NCI-H1436 (cell line): ENCODE measurements around the gene USP28.
"Not testable (repeated sequence)": the region's sequence is repeated elsewhere in the genome, so short reads cannot be mapped to it uniquely, and the experiment has no call there.

Source experiments
- DNase-seq: peaks from one replicate; lab custom pipeline; 2025; lab: John Stamatoyannopoulos, UW

The USP28 gene

DNA sequence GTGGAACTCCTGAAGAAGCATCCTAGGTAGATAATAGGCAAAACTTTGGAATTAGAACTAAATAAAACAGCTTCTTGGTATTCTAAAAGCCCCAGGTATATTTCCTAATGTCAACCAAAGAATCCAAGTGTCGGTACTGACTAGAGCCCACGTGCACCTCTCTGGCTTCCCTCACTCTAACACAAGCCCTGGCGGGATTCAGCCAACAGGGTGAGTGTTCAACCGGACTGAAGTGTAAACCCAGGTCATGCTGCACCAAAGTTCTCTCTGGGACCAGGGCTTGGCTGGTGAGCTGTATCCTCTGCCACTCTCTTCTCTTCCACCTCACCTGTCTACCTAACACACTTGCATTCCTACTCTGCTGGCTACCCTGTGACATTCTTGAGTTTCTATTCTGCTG lies 40.1 kb downstream of the USP28 start:
- DNase-seq = no peak

DNA sequence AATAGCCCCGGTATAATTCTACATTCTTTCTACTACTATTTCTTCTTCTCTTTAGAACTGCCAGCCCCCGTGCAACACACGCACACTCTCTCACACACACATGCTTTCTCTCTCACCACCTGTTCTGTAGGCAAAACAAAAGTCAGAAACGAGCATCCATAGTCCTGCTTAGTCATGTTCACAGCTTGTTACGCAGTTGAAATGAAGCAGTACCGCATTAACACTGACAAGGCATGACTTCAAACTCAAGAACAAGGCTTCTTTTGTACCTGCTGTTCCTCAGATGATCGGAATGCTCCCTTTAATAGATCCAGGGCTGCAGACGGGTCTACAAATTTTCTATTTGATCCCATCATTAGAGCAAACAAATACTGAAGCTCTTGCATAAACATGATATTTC lies 42.2 kb downstream of the USP28 start:
- no peak for DNase-seq

DNA sequence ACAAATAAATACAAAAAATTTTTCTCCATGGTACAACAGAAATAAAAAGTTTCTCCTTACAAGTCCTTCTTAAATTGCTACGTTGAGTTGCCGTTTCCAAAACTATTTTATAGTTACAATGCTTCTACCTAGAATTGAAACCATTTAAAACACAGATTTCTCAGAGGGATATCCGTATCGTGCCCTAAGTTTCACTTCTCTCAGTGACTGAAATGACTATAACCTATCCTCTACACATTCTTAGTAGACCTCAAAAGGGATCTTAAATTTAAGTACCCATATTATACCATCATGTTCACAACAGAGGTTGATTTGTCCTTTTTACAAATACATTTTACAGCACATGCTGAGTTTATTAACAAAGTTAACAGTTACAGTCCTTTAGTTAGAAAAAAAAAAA lies 44.1 kb downstream of the USP28 start:
- DNase-seq = no peak

DNA sequence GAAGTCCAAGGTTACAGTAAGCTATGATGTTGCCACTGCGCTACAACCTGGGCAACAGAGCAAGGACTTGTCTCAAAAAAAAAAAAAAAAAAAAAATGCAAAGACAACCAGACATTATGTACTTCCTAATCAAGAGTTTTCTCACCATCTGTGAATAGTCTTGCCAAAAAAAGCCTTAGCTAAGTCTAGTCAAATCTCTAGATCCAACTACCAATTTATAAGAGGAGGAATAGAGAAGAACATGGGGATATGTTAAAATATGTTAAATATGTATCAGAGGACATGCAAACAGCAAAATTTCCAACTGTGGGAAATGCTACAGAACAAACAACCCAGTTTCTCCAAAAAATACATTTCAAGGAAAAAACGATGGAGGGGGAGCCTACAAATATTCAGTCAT lies 45.6 kb downstream of the USP28 start:
- DNase-seq = no peak

DNA sequence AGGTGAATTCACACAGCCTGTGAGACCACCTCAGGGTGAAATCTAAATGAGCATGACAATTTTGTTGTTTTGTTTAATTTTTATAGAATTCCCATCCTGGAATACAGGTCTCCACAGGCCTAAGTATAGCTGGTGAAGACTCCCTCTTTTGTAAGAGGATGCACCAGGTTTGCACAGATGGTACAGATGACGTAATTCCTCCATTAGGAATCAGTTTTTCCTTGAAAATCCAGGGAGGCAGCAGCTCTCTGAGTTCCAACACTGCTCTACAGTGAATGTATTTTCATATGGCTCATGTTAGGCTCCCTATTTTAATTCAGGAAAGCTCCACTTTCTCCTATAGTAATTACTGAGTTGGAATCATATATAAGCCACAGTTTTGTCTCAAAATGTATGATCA lies 47.2 kb downstream of the USP28 start:
- no peak for DNase-seq

DNA sequence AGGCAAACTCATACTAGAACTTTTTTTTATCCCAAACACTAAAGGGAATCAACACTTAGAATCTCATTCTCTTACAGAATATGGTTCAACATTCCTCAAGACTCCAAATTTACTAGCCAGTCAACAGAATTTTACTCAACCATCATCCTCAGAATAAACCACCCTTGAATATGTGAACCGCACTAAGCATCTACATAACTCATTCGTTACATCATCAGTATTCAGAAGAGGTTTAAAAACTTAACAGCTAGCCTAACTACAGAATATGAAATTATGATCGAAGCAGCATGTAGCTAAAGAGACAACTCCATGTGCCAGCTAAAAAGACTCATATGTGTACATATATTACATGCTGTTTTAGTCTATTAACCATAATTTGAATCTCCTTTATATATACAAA lies 47.9 kb downstream of the USP28 start:
- no peak for DNase-seq

DNA sequence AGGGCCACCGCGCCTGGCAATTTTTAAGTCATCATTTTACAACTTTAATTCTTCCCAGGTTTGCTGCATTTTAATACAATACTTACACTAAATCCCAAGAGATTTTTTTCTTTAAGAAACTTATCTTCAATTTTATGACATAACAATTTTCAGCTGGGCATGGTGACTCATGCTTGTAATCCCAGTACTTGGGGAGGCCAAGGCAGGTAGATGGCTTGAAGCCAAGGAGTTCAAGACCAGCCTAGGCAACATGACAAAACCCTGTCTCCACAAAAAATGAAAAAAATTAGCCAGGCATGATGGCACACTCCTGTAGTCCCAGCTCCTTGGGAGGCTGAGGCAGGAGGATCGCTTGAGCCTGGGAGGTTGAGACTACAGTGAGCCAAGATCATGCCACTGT lies 56.9 kb downstream of the USP28 start:
- no peak for DNase-seq

DNA sequence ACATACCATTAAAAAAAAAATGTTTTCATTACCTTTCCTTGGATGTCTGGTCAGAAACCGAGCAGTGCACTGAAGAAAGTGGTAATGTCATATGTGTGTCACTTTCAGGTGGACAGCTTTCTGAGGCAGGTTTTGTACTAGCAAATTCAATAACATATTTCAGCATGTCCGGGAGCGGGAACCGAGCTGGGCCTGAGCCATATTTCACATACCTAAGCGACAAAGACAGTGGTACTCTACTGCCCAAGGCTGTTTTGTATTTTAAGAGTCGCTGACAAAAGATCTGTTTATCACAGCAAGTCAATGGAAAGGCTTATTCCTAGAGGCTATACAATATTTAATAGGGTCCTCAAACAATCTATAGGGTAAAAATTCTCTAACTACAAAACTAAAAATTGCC lies 57.7 kb downstream of the USP28 start:
- DNase-seq = no peak

DNA sequence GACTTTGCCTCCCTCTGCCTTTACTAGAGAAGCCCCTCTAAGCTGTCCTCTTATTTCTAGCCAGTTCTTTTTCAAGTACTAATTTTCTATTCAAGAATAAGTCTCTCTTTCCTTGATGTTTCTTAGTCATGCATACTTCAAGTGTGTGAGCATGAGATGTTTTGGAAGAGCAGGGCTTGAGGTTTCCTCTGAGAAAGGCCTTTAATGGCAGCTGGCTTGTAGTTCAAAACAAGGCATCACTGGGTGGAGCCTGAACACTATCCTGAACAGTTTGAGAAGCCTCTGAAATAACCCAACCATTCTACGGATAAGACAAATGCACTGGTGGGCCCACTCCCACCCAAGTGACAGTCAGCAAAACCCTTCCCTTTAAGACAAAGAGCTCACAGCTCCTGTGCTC lies 58.2 kb downstream of the USP28 start:
- DNase-seq = no peak

DNA sequence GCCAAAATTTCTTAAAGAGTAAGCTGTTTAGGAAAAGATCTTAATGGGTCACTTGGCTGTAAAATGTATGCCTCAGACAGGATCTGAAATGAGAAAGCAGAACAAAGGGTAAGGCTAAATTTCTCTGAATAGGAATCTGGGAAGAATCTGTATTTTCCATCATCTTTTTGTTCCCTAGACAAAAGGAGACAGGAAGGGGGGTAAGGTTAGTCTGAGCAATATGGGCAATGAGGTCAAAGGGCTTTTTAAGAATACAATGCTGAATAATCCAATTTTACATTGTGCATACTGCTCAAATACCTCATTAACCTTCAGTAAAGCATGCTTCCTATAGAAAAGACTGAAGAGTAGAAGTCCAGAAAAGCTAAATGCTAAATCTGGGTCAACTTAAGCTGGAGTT lies 61.2 kb downstream of the USP28 start:
- no peak for DNase-seq

DNA sequence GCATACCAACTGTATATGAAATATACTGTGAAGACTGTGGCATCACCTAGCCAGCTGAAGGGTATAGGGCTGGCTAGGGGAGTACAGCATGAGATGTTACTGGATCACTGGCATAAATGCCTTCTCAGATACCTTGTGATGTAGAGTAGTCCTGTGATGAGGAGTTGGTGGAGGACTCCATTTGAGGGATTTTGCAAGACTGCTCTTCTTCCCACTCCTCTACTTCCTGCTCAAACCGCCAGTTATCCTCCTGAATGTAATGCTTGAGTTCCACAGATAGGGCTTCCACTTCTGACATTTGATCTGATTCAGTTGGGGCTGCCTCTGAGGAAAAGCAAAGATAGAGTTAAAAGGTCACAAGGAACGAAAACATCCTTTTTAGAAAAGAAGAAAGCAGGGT lies 66.4 kb downstream of the USP28 start:
- DNase-seq = no peak

DNA sequence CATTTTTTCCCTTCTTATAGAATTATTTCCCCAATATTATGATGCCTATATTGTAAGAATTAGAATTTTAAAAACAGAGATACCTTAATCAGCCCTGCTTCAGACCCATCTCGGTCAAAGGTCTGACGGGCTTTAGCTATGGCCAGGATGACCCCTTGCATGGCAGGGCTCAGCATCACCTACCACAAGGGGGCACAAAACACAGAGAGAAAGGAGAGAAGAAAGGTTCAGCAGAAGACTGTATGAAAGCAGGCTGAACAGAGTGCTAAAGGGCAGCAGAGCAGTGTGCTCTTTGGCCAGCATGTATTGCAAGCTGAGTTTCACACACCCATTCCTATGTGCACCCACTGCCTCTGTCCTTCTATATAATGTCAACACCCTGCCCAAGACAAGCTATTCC lies 69.0 kb downstream of the USP28 start:
- no peak for DNase-seq

DNA sequence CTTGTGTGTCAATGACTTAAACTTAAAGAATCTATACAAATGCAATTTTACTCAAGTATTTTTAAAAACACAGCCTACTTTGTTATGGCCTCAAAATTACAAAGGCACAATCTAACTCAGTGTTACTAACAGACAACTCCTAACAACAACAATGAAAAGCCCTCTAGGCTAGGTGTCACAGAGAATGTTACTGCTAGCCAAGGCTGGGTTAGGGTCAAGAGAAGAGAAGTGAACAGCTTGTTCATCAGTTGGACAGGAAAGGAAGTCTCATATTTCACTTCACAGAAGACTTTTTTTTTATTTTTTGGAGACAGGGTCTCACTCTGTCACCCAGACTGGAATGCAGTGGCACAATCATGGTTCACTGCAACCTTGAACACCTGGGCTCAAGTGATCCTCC lies 69.7 kb downstream of the USP28 start:
- DNase-seq = no peak

DNA sequence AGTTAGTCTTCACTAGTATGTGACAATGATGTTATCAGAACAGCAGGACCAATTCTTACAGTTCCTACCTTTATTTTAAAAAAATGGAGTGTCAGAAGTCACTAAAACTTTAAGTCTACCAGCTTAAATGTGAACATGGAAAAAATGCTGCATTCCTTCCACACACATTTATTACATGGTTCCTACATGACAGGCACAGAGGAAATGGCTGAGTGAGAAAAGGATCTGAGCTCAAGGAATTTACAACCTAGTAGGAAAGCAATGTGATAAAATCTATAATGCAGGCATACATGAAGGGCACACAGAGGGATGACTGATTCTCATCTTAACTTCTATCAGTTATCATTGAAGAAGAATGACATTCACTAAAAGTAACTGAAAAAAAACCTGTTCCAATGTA lies 72.8 kb downstream of the USP28 start:
- DNase-seq = no peak

DNA sequence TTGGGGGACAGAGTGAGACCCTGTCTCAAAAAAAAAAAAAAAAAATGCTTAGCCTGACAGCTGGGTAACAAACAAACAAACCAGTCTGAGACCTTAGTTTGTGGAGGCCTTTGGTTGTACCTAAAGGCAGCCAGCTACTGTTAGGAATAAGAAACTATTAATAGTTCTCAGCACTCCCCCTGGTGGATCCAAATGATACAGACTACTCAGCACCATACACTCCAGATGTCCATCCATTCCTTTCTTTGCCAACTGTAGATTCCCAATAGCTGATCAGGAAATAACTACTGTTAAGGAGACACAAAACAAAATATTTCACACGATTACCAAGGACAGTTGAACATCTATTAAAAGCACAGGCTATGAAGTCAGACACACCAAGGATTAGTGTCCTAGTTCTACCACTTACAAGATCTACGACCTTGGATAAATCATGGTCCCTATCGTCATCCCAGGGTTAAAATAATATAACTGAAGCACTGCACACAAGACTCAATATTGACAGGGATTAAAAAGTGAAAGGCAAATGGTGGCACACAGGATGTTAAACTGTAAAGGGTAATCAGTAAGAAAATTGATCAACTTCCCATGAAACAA lies 78.6 kb downstream of the USP28 start:
- DNase-seq = no peak

DNA sequence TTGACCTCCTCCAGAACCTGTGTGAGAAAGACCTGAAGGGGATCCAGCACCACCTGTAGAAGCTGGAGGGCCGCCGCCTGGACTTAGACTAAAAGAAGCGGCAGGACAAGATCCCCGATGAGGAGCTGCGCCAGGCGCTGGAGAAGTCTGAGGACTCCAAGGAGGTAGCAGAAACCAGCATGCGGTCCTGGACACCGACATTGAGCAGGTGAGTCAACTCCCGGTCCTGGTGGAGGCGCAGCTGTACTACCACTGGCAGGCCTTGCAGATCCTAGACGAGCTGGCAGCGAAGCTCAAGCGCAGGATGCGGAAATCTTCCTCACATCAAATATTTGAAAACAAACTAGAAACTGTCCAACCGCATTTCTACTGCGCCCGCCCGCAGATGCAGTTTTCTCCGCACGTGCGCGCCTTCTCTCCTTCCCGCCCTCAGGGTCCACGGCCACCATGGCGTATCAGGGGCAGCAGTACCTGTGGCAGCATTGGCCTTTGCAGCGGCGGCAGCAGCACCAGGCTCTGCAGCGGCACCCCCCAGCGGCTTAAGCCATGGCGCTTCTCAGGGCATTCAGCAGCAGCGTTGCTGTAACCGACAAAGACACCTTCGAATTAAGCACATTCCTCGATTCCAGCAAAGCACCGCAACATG lies 85.6 kb downstream of the USP28 start:
- no peak for DNase-seq

DNA sequence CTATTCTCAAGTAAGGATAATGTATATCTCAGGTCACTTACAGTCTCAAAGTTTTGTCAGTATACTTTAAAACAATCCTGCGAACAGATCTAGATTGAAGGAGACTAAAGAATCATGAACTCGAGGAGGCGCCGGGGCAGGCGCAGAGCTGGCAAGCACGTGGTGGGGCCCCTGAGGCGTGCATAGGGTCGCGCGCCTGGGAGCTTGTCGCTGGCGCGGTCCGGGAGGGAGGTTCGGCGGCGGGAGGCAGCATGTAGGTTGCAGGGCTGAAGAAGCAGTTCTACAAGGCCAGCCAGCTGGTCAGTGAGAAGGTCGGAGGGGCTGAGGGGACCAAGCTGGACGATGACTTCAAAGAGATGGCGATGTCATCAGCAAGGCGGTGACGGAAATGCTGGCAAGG lies 86.4 kb downstream of the USP28 start:
- not testable (repeated sequence) for DNase-seq

DNA sequence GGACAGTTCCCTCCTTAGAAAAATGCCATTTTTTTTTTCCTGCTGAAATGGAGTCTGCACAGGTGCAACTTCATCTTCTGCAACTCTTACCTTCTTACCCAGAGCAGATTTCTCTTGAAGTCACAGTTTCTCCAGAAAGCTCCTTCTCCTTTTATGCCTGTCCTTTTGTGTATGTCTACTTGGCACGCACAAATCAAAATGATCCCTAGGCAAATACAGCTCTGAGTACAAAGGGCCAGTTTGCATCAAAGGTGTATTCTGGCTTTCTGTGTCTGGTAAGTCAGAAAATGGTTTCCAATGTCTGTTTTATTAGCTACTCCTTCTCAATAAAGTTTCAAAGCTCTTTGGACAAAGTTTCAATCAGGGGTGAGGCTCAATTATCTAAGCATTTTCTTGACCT lies 93.2 kb downstream of the USP28 start:
- DNase-seq = no peak

DNA sequence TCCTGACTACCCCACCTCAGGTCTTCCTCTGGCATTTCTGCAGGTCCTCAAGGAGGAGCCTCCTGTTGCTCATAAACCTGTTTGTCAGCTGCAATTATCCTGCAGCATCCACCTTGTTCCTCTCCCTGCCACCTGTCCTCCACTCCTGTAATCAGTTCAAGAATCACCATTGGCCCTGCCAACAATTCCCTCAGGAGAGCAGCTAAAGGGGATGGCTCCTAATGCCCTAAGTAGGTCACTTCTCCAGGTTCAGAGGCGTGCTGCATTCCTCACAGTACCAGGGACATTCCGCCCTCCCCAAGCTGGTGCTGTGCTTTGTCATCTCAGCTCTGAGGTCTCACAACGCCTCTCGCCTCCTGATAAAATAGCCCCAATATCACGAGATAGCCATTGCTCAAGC lies 93.7 kb downstream of the USP28 start:
- DNase-seq = no peak

DNA sequence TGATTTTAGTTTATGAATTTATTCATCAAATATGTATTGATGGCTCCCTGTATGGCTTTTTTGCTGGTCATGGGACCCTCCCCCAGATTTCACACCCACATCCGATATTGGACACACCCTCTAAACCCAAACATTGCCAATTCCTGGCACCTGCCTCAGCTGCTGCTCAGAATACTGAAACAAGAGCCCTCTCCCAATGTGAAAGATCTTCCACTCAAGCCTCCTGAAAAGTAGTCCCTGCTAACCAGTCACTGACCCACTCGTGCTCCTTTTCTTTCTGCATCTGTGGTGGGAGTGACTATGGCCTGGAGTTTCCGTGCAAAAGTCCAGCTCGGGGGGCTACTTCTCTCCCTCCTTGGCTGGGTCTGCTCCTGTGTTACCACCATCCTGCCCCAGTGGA lies 95.9 kb downstream of the USP28 start, which contains the start of gene CLDN25:
Gene CLDN25, plus strand, starts transcription at position 301 of the 400 bp plus-strand sequence. Its CDS starts 0 bp downstream, at position 301.
- no peak for DNase-seq

DNA sequence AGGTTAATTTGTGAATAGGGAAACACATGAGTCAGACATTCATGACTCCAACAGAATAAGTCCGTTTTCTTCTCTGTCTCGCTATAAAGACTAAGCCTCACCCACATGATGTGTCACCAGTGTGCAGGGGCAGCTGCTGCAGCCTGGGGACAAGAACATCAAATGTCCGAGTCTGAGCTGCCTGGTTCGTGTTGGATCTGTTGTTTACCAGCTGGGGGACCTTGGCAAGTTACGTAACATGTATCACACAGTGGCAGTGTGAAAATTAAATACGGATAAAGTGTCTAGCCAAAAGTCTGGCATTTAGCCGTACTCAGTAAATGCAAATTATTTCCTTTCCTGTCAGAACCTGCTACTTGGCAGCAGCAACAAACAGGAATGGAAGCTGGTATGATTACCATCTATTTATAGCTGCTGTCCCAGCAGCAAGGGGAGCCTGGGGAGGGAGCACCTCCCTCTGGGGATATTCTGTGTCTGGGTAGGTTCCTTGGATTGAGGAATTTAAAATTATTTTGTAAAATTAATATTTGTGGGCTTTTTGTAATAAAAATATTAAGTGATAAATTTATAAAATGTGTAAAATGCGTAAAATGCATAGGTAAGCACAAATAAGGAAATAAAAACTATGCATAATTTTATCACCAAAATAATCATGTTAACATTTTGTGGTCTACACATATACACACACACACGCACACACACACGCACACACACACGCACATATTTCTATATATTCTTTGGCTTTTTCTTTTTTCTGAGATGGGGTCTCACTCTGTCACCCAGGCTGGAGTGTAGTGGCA lies 97.1 kb downstream of the USP28 start:
- DNase-seq = no peak

DNA sequence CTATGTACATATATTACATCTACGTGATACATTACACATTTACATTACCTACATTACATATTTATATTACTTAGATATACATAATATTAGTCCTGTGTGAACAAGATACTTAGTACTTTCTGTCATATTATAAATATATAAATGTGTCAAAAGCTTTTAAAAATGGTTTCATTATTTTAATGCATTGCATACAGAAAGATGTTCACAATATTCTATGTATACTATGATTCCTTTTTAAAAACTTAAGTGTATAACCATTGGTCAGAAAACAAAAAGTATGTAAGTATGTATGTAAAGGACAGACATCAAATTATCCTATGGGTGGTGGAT lies 101.2 kb downstream of the USP28 start:
- DNase-seq = no peak

DNA sequence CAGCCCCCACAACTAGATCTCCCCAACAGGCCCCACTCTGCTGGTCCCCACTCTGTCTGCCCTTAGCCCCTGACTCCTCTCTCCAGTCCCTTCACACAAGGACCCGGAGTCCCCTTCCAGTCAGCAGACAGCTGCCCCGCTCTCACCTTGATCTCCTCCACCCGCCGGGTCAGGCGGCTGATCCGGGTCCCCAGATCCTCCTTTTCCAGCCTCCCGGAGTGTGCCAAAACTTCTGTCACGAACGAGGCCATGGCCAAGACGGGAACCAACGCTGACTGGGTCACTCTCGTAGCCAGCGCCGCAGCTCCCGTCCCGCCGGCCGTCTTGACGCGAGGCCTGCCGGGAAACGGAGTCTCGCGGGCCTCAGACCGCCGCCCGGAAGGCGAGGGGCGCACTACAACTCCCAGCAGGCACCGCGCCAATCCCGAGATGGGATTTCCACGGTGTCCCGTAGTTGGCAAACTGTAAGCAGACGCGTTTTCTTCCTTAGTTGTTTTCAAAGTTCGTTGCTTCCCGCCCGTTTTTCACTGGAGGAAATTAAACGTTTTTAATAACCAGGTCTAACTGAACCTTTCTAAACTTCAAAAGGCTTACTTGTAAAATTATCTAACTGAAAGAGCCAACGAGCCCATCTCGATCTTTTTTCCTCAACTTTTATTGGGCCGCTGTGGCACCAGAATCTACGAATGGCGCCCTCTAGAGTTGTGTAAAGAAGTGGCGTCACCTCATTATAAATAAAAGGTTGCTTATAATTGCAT lies 101.8 kb downstream of the USP28 start, which contains the start of gene ZW10:
Gene ZW10, minus strand, starts transcription at position 277 of the 758 bp plus-strand sequence. Its CDS starts 26 bp downstream, at position 251.
- DNase-seq = peak; percentile 92
